Muscle layer of duodenum (tissue), 2 donors: Measurements from ENCODE around the gene SLC26A3.

ENCODE experiments used
- H3K27ac ChIP-seq: one replicate; pipeline ENCODE4 v1.7.0; 2013; ENCODE audit warnings: mild to moderate bottlenecking, low read length
- H3K27me3 ChIP-seq: one replicate; pipeline ENCODE4 v1.7.0; 2013; ENCODE audit warnings: low read depth, mild to moderate bottlenecking, control low read depth, low read length
- H3K36me3 ChIP-seq, 2 donors: one replicate each; pipeline ENCODE4 v1.7.0; 2013; ENCODE audit warnings: low read length in 2 of 2, control low read depth in 1 of 2, mild to moderate bottlenecking in 1 of 2; ENCODE audit not compliant: insufficient read depth in 2 of 2, control insufficient read depth in 1 of 2
- H3K4me1 ChIP-seq, 2 donors: one replicate each; pipeline ENCODE4 v1.7.0; 2013; ENCODE audit warnings: low read length in 2 of 2, mild to moderate bottlenecking in 2 of 2, control low read depth in 1 of 2, moderate library complexity in 1 of 2; ENCODE audit not compliant: insufficient read depth in 2 of 2, control insufficient read depth in 1 of 2
- H3K4me3 ChIP-seq, 2 donors: one replicate each; pipeline ENCODE4 v1.7.0; 2013; ENCODE audit warnings: low read length in 2 of 2, low read depth in 1 of 2, mild to moderate bottlenecking in 1 of 2
- H3K9me3 ChIP-seq, 2 donors: one replicate each; pipeline ENCODE4 v1.7.0; 2013; ENCODE audit warnings: low read length in 2 of 2, control low read depth in 1 of 2, mild to moderate bottlenecking in 1 of 2; ENCODE audit not compliant: control insufficient read depth in 1 of 2
- donor health status: healthy.

The SLC26A3 gene

DNA sequence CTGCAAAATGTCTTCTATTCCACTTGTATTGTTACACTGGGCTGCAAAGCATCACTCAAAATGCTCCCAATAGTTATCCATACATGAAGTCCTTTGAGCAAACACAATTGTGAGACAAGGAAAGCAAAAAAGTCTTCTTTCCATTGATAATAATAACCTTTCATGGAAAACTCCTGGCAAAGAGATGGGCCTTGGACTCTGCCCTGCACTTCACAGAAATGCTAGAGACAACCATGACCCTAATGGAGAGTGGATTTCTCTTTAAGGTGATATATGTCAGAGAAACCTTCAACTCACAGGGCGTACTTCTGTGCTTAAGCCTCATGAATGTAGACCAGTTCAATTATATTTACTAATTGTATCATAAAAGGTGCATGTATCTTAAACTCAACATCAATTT, 19.4 kb downstream of the SLC26A3 start:
- Histone ChIP-seq H3K9me3 (no peaks in the 10 kb centered on the region), H3K36me3 (no peaks in the 10 kb centered on the region), H3K4me1 (peaks cover 12 to 27% of the 10 kb centered on the region in 2 donors), H3K27me3 (no peaks in the 10 kb centered on the region), H3K27ac (no peak overlapping the region), H3K4me3 (no peak overlapping the region)

- Histone ChIP-seq H3K4me1 (peaks cover 12 to 27% of the 10 kb centered on the region in 2 donors), H3K27me3 (no peaks in the 10 kb centered on the region), H3K36me3 (no peaks in the 10 kb centered on the region), H3K9me3 (no peaks in the 10 kb centered on the region), H3K27ac (no peak overlapping the region), H3K4me3 (no peak overlapping the region)
Measured at GRCh38 chr7:107782374-107782773, 20.6 kb downstream of the SLC26A3 start.

GRCh38 chr7:107779647-107780099, 23.4 kb downstream of the SLC26A3 start:
- Histone ChIP-seq H3K4me1 (peaks cover 5 to 13% of the 10 kb centered on the region in 2 donors), H3K27me3 (no peaks in the 10 kb centered on the region), H3K27ac (no peak overlapping the region), H3K4me3 (no peak overlapping the region), H3K9me3 (no peaks in the 10 kb centered on the region), H3K36me3 (no peaks in the 10 kb centered on the region)

DNA sequence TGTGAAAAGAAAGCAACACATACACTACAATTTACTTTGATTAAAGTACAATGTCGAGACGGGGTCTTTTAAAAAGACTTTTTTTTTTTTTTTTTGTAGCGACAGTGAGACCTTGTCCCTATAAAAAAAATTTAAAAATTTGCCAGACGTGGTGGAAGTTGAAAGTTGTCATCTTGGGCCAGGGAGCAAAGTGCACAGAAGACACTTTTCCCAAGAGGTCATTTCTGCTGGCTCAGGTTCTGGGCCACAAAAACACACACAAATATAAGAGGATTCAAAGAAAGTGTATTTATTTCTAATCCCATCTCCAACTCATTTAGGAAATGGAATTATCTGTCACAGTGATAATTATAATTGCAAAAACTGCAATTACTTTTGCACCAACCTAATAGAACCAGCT, 24.7 kb downstream of the SLC26A3 start:
- Histone ChIP-seq H3K9me3 (no peaks in the 10 kb centered on the region), H3K27me3 (no peaks in the 10 kb centered on the region), H3K36me3 (no peaks in the 10 kb centered on the region), H3K27ac (no peak overlapping the region), H3K4me3 (no peak overlapping the region), H3K4me1 (peaks cover 5 to 13% of the 10 kb centered on the region in 2 donors)

GRCh38 chr7:107777702-107778101, 25.3 kb downstream of the SLC26A3 start:
- Histone ChIP-seq H3K27me3 (no peaks in the 10 kb centered on the region), H3K4me1 (peaks cover 5 to 13% of the 10 kb centered on the region in 2 donors), H3K36me3 (no peaks in the 10 kb centered on the region), H3K27ac (no peak overlapping the region), H3K9me3 (no peaks in the 10 kb centered on the region), H3K4me3 (no peak overlapping the region)

DNA sequence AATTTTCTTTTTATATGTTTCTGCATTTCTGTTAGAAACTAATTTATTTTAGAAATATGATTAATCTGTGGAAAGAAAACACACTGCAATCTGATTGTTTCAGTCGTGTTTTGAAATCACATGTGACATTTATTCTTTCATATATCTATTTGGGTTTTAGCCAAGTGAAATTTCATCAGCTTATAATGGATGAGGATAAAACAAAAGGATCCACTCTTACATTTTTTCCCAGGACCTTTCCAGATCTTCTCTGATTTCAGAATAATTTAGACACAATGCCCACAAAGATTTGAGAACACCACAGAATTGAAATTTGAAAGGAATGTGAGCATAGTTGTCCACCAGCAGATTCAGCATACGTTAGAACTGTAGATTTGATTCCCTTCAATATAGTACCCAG, 30.0 kb downstream of the SLC26A3 start:
- H3K4me3 ChIP-seq, result no peak overlapping the region
- H3K27ac ChIP-seq, result no peak overlapping the region
- no peaks in the 10 kb centered on the region for H3K9me3 ChIP-seq
- H3K4me1 ChIP-seq, result peaks cover 0 to 3% of the 10 kb centered on the region in 2 donors
- H3K36me3 ChIP-seq, result no peaks in the 10 kb centered on the region
- H3K27me3 ChIP-seq, result no peaks in the 10 kb centered on the region

DNA sequence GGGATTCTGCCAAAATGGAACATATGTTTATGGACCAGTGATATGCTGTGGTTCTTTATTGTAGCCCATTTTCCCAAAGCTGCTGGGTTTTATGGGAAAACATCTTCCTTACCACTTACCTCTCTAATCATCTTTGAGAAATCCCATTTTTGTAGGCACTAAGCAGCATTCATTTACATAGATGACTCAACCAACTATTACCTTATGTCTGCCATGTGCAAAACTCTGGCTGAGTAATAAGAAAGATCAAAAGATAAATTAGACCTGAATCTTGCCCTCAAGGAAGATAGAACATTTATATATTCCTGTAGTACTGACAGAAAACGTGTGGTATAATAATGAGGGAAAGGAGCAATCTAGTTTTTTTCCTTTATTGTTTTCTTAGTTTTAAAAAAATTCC, 34.8 kb downstream of the SLC26A3 start:
- no peak overlapping the region for H3K27ac ChIP-seq
- no peaks in the 10 kb centered on the region for H3K9me3 ChIP-seq
- no peak overlapping the region for H3K4me3 ChIP-seq
- H3K36me3 ChIP-seq, result no peaks in the 10 kb centered on the region
- peaks cover 0 to 3% of the 10 kb centered on the region in 2 donors for H3K4me1 ChIP-seq
- H3K27me3 ChIP-seq, result no peaks in the 10 kb centered on the region

DNA sequence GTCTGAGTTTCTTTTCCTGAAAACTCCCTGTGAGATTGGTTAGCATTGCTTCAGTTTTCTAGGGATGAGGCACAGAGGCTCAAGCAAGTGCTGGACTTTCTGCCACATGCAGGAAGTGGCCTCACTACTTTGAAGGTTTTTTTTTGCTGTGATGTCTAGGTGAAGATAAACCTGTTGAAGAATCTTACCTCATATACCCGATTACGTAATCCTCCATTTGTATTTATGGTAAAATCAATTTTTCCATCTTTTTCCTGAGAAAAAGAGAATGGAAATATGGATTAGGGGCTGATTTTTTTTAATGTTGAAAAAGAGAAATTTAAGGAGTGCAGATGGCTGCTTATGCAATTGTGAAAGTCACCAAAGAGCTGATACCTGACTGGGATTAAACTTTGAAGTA, 35.6 kb downstream of the SLC26A3 start:
- Histone ChIP-seq H3K4me3 (no peak overlapping the region), H3K4me1 (no peaks in the 10 kb centered on the region), H3K27ac (no peak overlapping the region), H3K9me3 (no peaks in the 10 kb centered on the region), H3K27me3 (no peaks in the 10 kb centered on the region), H3K36me3 (no peaks in the 10 kb centered on the region)

GRCh38 chr7:107758667-107759066, 44.4 kb downstream of the SLC26A3 start:
- Histone ChIP-seq H3K9me3 (no peaks in the 10 kb centered on the region), H3K27me3 (no peaks in the 10 kb centered on the region), H3K27ac (no peak overlapping the region), H3K4me1 (no peaks in the 10 kb centered on the region), H3K4me3 (no peak overlapping the region), H3K36me3 (peaks cover 35 to 39% of the 10 kb centered on the region in 2 donors)

- no peaks in the 10 kb centered on the region for H3K9me3 ChIP-seq
- peaks cover 37 to 58% of the 10 kb centered on the region in 2 donors for H3K36me3 ChIP-seq
- H3K4me3 ChIP-seq, result no peak overlapping the region
- H3K4me1 ChIP-seq, result no peaks in the 10 kb centered on the region
- H3K27me3 ChIP-seq, result no peaks in the 10 kb centered on the region
- H3K27ac ChIP-seq, result no peak overlapping the region
Measured at GRCh38 chr7:107754642-107755041, 48.4 kb downstream of the SLC26A3 start.

DNA sequence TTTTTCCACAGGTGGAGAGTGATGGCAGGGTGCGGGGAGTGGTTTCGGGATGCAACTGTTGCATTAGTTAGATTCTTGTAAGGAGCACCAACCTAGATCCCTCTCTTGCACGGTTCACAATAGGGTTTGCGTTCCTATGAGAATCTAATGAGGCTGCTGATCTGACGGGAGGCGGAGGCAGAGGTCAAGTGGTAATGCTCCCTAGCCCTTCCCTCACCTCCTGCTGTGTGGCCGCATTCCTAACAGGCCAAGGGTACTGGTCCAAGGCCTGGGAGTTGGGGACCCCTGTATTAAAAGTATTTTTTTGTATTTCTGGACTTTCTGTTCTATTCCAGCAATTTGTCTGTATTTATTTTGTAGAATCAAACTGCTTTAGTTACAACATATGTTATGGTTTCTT, 51.9 kb downstream of the SLC26A3 start:
- Histone ChIP-seq H3K27ac (no peak overlapping the region), H3K4me3 (no peak overlapping the region), H3K4me1 (peaks cover 0 to 19% of the 10 kb centered on the region in 2 donors), H3K36me3 (peaks cover 16 to 36% of the 10 kb centered on the region in 2 donors), H3K27me3 (no peaks in the 10 kb centered on the region), H3K9me3 (no peaks in the 10 kb centered on the region)

DNA sequence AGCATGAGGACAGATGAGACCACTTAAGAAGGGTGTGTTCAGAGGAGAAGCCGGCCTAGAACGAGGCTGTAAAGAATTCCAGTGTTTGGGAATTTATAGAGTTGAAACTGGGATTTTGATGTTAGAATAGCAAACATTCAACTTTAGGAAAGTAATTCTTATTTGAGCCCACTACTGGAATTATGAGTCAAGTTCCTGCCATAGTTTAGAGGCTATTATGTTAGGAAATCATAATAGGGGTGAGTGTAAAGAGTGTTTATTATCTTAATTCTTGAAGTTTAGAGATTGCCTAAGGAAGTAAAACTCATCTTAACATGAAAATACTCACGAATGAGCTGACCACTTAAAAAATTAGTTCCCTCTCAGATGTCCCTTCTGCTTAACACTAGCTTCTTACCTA, 57.0 kb downstream of the SLC26A3 start:
- Histone ChIP-seq H3K4me3 (peak overlapping the region in 1 of 2 donors; percentile 99), H3K36me3 (peaks cover 9 to 16% of the 10 kb centered on the region in 2 donors), H3K9me3 (no peaks in the 10 kb centered on the region), H3K27me3 (no peaks in the 10 kb centered on the region), H3K4me1 (peaks cover 10 to 37% of the 10 kb centered on the region in 2 donors), H3K27ac (no peak overlapping the region)
